ENCODE results near the gene KLF7.

DNA sequence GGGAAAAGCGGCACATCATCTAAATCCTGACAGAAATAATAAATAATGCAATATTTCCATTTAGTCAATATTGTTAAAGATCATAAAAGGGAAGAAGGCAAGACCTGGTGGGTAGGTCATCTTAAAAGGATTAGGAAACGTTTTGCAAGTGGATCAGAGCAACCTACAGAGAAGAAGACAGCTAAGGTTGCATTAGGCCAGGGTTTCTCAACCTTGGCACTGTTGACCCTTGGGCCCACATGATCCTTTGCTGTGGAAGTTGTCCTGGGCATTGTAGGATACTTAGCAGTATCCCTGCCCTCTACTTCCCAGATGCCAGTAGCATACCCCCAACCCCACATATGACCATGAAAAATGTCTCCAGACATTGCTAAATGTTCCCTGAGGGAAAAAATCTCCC is 55.0 kb downstream of the KLF7 start:
- TF ChIP-seq, protein P1, sequence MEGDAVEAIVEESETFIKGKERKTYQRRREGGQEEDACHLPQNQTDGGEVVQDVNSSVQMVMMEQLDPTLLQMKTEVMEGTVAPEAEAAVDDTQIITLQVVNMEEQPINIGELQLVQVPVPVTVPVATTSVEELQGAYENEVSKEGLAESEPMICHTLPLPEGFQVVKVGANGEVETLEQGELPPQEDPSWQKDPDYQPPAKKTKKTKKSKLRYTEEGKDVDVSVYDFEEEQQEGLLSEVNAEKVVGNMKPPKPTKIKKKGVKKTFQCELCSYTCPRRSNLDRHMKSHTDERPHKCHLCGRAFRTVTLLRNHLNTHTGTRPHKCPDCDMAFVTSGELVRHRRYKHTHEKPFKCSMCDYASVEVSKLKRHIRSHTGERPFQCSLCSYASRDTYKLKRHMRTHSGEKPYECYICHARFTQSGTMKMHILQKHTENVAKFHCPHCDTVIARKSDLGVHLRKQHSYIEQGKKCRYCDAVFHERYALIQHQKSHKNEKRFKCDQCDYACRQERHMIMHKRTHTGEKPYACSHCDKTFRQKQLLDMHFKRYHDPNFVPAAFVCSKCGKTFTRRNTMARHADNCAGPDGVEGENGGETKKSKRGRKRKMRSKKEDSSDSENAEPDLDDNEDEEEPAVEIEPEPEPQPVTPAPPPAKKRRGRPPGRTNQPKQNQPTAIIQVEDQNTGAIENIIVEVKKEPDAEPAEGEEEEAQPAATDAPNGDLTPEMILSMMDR (conservative IDR thresholded peaks at IDR 0.05 in 1 of 2, IDR thresholded peaks at IDR 0.05 in 1 of 2; ENCODE audit: extremely low read depth in 1 of 2, insufficient read depth in 1 of 2, low read depth in 1 of 2, low read length in 2 of 2): no peak
- TF ChIP-seq EZH2 (IDR thresholded peaks at IDR 0.05; ENCODE audit: borderline replicate concordance, low read length): no peak
